K562 (cell line): ENCODE measurements around the gene NUP210. TPM values are rescaled to one million over a fixed set of nuclear protein-coding genes. Genes with fewer than 3 reads are reported as not detected.

Experiments used
- DMBX1 ChIP-seq: fragments of 250-450 bp; sonication (Bioruptor Pico); IDR thresholded peaks from 2 replicates; pipeline ENCODE4 v1.8.0; 2022; ENCODE audit warnings: inconsistent platforms, mild to moderate bottlenecking, moderate library complexity, borderline replicate concordance
- ERF ChIP-seq: fragments of 450-650 bp; formaldehyde crosslinking; IDR thresholded peaks from 2 replicates; pipeline ENCODE4 v1.4.0; 2020; ENCODE audit warnings: mild to moderate bottlenecking, mixed read lengths
- MAFK ChIP-seq: IDR thresholded peaks from 2 replicates; pipeline ENCODE4 v1.6.1; 2011; ENCODE audit warnings: low read length, improper control_type of control experiment
- PHF21A ChIP-seq: fragments of 450-650 bp; IDR thresholded peaks from 2 replicates; pipeline ENCODE4 v1.6.1; 2017; ENCODE audit warnings: low read depth, borderline replicate concordance
- SETDB1 ChIP-seq: IDR thresholded peaks from one replicate; pipeline ENCODE4 v1.6.1; 2012; ENCODE audit warnings: low read length, control low read depth, inconsistent platforms
- polyA plus RNA-seq, 8 experiments: library from polyadenylated mRNA; depleted of rRNA in 4 of 8; stranded (reverse) in 5 of 8; unstranded in 3 of 8; fragments of >200 nt; fragmentation: Nextera tagmentation in 2 of 8; fragmentation: Illumina TruSeq in 1 of 8; extraction: Ambion mirVana in 2 of 8; extraction: Trizol in 1 of 8; gene quantifications; 2 replicates each; pipeline versions ENCODE4 v1.2.1 to v1.2.3, GENCODE V29; 2011 to 2014; ENCODE audit warnings: inconsistent platforms in 1 of 8, missing spikeins in 1 of 8
- total RNA-seq, 7 experiments: library from RNA; depleted of rRNA in 6 of 7; stranded (reverse); fragments of >200 nt in 6 of 7; fragmentation: Illumina TruSeq in 2 of 7; extraction: Trizol in 2 of 7; gene quantifications; 2 replicates each; pipeline versions ENCODE4 v1.2.1 to v1.2.3, GENCODE V29; 2011 to 2021; ENCODE audit warnings: low replicate concordance in 1 of 7
- TF ChIP-seq, protein P1 (sequence below): fragments of 450-650 bp; formaldehyde crosslinking; IDR thresholded peaks from 2 replicates; pipeline ENCODE4 v1.4.0; 2022; ENCODE audit warnings: missing genetic modification characterization
- TF ChIP-seq, protein P2 (sequence below): IDR thresholded peaks from 3 replicates; pipeline ENCODE4 v1.6.1; 2011; ENCODE audit warnings: borderline replicate concordance, mild to moderate bottlenecking; ENCODE audit not compliant: insufficient read length, insufficient read depth
- TF ChIP-seq, protein P3 (sequence below): sonication (generic); formaldehyde crosslinking; IDR thresholded peaks from 2 replicates; pipeline ENCODE4 v1.8.1; 2023; ENCODE audit warnings: mild to moderate bottlenecking, missing genetic modification reagents
- TF ChIP-seq, protein P4 (sequence below): fragments of 250-450 bp; sonication (Bioruptor Pico); IDR thresholded peaks from 2 replicates; pipeline ENCODE4 v1.5.0; 2020; ENCODE audit warnings: mild to moderate bottlenecking, borderline replicate concordance
- TF ChIP-seq, protein P5 (sequence below): sonication (generic); formaldehyde crosslinking; IDR thresholded peaks from 2 replicates; pipeline ENCODE4 v1.8.0; 2022; ENCODE audit warnings: mild to moderate bottlenecking, low read depth, missing genetic modification reagents
- TF ChIP-seq, protein P6 (sequence below): fragments of 450-650 bp; IDR thresholded peaks from 2 replicates; pipeline ENCODE4 v1.6.1; 2016; ENCODE audit warnings: antibody characterized with exemption
- TF ChIP-seq, protein P7 (sequence below), 2 experiments: fragments of 450-650 bp; IDR thresholded peaks; 2 replicates each; pipeline ENCODE4 v1.6.1; 2018; ENCODE audit warnings: mild to moderate bottlenecking in 2 of 2, low read depth in 1 of 2; ENCODE audit not compliant: partially characterized antibody in 2 of 2

Gene NUP210
- total and polyA plus RNA-seq, 9 of the 15 experiments (the other 6 are each of a cell fraction or from before 2014, with no cell fraction given): 1.2 to 138 (median 44.0) TPM

DNA sequence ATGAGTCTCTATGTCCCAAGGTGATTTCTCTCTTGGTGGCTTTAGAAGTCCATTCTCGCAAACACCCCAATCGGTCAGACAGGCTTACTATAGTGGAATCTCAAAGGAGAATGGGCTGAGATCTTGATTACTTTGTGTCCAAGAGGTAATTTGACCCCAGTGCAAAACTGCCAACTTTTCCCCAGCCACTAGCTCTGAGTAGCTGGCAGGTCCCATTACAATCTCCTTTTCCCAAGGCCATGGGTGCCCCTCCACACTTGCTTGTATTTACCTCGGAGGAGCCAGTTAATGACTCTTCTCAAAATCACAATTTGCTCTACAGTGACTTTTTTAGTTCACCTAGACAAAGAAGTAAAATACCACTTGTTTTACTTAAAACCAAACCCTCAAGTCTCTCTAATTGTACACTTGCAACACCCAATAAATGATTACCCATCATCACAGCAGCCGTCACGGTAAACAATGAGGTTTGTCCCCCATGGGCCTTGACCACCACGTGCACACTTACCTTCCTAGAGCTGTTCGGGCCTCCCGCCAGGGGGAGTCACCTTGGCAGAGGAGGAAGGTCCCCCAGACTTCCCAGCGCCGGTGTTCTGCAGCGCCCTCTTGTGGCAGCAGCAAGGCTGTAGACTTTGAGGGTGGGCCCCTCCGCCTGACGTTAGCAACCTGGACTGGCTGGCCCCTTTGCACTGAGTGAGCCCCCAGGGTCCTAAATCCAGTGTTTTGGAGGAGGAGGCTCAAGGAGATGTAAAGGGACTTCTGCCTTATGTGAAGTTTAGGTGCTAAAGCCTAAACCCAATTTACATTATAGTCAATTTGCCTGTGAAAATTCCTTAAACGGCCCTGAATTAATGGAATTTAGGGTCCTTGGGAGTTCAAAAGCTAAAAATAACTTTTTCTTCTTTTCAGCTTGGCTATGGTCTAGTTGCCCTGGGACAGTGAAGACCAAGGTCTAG, 41.3 kb upstream of the NUP210 start (continued):
- TF ChIP-seq, protein P1, sequence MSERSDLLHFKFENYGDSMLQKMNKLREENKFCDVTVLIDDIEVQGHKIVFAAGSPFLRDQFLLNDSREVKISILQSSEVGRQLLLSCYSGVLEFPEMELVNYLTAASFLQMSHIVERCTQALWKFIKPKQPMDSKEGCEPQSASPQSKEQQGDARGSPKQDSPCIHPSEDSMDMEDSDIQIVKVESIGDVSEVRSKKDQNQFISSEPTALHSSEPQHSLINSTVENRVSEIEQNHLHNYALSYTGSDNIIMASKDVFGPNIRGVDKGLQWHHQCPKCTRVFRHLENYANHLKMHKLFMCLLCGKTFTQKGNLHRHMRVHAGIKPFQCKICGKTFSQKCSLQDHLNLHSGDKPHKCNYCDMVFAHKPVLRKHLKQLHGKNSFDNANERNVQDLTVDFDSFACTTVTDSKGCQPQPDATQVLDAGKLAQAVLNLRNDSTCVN (CRISPR knock-in tag): no peak
- TF ChIP-seq, protein P2, sequence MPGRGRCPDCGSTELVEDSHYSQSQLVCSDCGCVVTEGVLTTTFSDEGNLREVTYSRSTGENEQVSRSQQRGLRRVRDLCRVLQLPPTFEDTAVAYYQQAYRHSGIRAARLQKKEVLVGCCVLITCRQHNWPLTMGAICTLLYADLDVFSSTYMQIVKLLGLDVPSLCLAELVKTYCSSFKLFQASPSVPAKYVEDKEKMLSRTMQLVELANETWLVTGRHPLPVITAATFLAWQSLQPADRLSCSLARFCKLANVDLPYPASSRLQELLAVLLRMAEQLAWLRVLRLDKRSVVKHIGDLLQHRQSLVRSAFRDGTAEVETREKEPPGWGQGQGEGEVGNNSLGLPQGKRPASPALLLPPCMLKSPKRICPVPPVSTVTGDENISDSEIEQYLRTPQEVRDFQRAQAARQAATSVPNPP: no peak
- TF ChIP-seq ERF (CRISPR knock-in tag): no peak
- TF ChIP-seq, protein P3, sequence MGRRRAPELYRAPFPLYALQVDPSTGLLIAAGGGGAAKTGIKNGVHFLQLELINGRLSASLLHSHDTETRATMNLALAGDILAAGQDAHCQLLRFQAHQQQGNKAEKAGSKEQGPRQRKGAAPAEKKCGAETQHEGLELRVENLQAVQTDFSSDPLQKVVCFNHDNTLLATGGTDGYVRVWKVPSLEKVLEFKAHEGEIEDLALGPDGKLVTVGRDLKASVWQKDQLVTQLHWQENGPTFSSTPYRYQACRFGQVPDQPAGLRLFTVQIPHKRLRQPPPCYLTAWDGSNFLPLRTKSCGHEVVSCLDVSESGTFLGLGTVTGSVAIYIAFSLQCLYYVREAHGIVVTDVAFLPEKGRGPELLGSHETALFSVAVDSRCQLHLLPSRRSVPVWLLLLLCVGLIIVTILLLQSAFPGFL (CRISPR knock-in tag): no peak
- TF ChIP-seq, protein P4, sequence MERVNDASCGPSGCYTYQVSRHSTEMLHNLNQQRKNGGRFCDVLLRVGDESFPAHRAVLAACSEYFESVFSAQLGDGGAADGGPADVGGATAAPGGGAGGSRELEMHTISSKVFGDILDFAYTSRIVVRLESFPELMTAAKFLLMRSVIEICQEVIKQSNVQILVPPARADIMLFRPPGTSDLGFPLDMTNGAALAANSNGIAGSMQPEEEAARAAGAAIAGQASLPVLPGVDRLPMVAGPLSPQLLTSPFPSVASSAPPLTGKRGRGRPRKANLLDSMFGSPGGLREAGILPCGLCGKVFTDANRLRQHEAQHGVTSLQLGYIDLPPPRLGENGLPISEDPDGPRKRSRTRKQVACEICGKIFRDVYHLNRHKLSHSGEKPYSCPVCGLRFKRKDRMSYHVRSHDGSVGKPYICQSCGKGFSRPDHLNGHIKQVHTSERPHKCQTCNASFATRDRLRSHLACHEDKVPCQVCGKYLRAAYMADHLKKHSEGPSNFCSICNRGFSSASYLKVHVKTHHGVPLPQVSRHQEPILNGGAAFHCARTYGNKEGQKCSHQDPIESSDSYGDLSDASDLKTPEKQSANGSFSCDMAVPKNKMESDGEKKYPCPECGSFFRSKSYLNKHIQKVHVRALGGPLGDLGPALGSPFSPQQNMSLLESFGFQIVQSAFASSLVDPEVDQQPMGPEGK (CRISPR knock-in tag): no peak
- no peak for TF ChIP-seq SETDB1
- peak; percentile 73; the same call in 1 of the 2 replicates for TF ChIP-seq DMBX1 (CRISPR knock-in tag)
- TF ChIP-seq, protein P5, sequence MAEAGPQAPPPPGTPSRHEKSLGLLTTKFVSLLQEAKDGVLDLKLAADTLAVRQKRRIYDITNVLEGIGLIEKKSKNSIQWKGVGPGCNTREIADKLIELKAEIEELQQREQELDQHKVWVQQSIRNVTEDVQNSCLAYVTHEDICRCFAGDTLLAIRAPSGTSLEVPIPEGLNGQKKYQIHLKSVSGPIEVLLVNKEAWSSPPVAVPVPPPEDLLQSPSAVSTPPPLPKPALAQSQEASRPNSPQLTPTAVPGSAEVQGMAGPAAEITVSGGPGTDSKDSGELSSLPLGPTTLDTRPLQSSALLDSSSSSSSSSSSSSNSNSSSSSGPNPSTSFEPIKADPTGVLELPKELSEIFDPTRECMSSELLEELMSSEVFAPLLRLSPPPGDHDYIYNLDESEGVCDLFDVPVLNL (CRISPR knock-in tag): no peak
- TF ChIP-seq MAFK: no peak
- TF ChIP-seq, protein P6, sequence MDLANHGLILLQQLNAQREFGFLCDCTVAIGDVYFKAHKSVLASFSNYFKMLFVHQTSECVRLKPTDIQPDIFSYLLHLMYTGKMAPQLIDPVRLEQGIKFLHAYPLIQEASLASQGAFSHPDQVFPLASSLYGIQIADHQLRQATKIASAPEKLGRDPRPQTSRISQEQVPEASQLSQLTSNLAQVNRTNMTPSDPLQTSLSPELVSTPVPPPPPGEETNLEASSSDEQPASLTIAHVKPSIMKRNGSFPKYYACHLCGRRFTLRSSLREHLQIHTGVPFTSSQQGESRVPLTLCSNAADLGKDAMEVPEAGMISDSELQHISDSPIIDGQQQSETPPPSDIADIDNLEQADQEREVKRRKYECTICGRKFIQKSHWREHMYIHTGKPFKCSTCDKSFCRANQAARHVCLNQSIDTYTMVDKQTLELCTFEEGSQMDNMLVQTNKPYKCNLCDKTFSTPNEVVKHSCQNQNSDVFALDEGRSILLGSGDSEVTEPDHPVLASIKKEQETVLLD: peak; percentile 44; the same call in 1 of the 2 replicates
- TF ChIP-seq, protein P7, sequence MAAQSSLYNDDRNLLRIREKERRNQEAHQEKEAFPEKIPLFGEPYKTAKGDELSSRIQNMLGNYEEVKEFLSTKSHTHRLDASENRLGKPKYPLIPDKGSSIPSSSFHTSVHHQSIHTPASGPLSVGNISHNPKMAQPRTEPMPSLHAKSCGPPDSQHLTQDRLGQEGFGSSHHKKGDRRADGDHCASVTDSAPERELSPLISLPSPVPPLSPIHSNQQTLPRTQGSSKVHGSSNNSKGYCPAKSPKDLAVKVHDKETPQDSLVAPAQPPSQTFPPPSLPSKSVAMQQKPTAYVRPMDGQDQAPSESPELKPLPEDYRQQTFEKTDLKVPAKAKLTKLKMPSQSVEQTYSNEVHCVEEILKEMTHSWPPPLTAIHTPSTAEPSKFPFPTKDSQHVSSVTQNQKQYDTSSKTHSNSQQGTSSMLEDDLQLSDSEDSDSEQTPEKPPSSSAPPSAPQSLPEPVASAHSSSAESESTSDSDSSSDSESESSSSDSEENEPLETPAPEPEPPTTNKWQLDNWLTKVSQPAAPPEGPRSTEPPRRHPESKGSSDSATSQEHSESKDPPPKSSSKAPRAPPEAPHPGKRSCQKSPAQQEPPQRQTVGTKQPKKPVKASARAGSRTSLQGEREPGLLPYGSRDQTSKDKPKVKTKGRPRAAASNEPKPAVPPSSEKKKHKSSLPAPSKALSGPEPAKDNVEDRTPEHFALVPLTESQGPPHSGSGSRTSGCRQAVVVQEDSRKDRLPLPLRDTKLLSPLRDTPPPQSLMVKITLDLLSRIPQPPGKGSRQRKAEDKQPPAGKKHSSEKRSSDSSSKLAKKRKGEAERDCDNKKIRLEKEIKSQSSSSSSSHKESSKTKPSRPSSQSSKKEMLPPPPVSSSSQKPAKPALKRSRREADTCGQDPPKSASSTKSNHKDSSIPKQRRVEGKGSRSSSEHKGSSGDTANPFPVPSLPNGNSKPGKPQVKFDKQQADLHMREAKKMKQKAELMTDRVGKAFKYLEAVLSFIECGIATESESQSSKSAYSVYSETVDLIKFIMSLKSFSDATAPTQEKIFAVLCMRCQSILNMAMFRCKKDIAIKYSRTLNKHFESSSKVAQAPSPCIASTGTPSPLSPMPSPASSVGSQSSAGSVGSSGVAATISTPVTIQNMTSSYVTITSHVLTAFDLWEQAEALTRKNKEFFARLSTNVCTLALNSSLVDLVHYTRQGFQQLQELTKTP (IDR thresholded peaks at IDR 0.05; ENCODE audit: low read depth in 1 of 2, partially characterized antibody in 2 of 2): no peak
- TF ChIP-seq PHF21A: no peak
